GM18505 (cell line): ENCODE results near the gene MYCL.

Source experiments
- ATAC-seq: cut with Tn5 transposase; IDR thresholded peaks from one replicate; pipeline ENCODE4 v1.9.1; 2021; ENCODE audit not compliant: unreplicated experiment
- POLR2A ChIP-seq: IDR thresholded peaks from 4 replicates; pipeline ENCODE4 v1.6.1; 2011; ENCODE audit warnings: borderline replicate concordance; ENCODE audit not compliant: insufficient read depth, insufficient read length; ENCODE audit errors: extremely low read depth

MYCL gene

GRCh38 chr1:39847940-39848339 lies 53.8 kb downstream of the MYCL start:
- no peak for TF ChIP-seq POLR2A
- ATAC-seq: no peak

- ATAC-seq: no peak
- no peak for TF ChIP-seq POLR2A
Measured at GRCh38 chr1:39846796-39847195, 54.9 kb downstream of the MYCL start.

- no peak for TF ChIP-seq POLR2A
- peak; percentile 72 for ATAC-seq
Measured at GRCh38 chr1:39845569-39846566, 55.8 kb downstream of the MYCL start.
